DMS 273 treated with DMSO at 0.1 percent for 48 hours (cell line): ENCODE measurements around the gene CES5A.
"Not testable (repeated sequence)": the region's sequence is repeated elsewhere in the genome, so short reads cannot be mapped to it uniquely, and the experiment has no call there.

Experiments used
- DNase-seq: peaks from one replicate; lab custom pipeline; 2025; lab: John Stamatoyannopoulos, UW

Gene CES5A

DNA sequence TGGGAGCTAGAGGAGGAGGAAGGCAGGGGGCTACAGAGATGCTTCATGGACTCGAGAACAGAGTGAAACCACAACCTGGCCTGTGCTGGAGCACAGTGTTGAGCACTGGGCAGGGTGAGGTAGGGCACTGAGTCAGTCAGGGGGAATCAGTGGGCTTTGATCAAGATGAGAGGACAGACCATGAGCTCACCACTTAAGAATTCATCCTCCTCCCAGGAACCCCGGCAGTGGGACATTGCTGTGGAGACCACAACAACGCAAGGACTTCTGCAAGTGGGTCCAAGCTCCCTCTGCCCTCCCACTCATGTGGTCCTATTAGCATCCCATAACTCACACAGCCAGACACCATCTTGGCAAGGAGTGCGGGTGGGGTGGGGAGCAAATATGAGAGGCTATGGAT, 1.7 kb upstream of the CES5A start:
- DNase-seq = no peak

DNA sequence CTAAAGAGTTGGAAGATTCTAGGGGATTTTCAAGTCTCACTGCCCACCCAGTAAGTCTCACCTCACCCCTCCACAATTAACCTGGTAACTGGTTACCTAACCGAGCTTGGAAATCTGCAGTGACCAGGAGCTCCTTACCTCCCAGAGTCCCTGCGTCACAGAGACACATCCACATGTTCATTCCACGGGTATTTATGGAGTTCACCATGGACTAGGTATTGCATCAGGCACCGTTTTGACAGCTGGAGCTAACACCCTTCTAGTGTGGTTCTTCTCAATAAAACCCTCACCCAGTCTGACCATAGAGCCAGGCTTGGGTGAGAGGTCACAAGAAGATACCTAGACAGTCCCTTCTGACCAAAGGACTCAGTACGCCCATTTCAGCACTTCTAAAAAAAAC, 2.1 kb downstream of the CES5A start:
- no peak for DNase-seq

- DNase-seq = no peak
Measured at GRCh38 chr16:55872130-55872529, 3.0 kb downstream of the CES5A start.

GRCh38 chr16:55871411-55872038, 3.6 kb downstream of the CES5A start:
- DNase-seq = no peak

DNA sequence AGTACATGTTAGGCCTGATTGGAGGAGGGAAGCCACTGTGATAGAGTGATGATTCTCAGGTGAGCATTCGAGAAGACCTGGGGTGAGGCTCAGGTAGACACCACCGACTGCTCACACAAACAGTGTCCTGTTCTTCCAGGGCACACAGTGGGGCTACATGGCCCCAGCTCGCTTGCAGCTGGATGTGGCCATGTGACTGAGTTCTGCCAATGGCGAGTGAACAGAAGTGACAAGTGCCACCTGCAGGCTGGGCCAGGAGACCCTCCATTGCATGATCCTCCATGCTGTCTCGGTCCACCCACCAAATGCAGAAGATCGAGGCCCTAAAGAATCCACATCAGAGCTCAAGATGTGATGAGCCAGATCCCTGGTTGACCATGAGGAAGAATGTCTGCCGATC, 6.2 kb downstream of the CES5A start:
- no peak for DNase-seq

GRCh38 chr16:55868137-55868536, 7.0 kb downstream of the CES5A start:
- DNase-seq = no peak

DNA sequence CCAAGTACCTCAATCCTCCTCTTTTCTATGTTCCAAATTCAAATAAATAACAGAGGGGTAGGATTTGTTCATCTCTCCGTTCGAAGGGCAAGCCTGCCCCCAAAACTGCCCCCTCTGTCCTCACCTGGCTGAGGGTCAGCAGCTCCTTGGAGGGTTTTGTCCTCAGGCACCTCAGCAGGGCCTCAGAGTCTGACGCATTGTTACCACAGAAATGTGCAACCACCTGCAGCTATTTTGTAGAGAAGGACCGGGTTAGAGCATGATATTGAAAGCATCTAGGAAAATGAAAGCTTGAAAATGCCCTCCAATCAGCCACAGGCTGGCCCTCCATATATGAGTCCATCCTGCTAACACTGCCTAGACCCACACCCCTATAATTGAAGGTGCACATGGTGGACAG, 13.9 kb downstream of the CES5A start:
- no peak for DNase-seq

DNA sequence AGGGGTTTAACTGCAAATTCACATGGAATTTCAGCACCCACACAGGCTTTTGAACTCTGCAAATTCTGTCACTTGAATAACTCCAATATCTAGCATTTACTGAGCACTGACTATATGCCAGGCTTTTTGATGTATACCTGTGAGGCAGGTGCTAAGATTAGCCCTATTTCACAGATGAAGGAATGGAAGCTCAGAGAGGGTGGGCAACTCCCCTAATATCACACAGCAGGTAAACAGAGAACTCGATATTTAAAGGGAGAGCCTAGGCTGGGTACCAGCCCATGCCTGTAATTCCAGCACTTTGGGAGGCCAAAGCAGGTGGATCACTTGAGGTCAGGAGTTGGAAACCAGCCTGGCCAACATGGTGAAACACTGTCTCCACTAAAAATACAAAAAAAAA, 17.5 kb downstream of the CES5A start:
- DNase-seq = not testable (repeated sequence)

- DNase-seq = no peak
Measured at GRCh38 chr16:55856950-55857349, 18.2 kb downstream of the CES5A start.

DNA sequence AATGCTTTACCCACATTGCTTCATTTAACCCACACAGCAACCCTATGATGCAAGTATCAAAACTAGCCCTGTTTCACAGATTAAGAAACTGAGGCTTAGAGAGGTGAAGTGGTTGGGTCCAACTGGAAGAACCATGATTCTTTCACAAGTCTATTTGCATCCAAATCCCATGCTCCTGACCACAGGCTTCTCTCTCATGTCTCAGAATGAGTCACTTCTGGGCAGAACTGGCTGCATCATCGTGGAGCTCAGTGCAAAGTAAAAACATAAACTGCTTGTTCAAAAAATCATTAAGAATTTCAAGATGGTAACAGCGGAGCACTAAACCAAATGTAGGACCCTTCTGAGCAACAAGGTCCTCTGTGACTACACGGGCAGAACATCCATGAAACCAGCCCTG, 22.1 kb downstream of the CES5A start:
- no peak for DNase-seq

- no peak for DNase-seq
Measured at GRCh38 chr16:55849536-55849935, 25.6 kb downstream of the CES5A start.

DNA sequence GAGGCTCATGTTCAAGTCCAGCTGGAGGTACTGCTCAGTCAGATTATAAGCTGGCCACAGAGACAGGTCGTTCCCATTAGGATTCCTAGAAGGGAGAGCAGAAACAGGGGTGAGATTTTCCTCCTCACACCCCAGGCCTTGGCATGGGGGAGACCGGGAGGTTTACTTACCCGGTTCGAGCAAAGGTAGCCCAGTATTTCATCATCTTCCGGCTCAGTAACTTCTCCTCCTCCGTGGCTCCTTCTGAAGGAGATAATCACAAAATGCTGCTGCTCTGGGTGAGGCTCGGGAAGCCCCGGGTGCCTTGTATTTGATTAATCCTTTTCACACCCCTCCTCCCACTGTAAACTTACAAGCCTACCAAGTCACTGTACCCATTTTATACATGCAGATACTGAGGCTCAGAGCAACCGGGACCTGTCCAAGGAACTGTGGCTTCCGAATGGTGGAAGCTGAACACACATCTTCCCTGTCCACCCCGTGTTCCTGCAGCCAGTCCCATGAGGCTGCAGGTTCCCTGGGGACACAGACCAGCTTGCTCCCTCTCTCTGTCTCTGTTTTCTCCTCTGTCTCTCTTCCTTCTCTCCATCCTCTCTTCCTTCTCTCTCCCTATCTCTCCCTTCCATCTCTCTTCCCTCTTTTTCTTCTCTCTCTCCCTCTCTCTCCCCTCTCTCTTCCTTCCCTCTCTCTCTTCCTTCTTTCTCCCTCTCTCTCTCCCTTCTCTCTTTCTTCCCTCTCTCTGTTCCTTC, 28.4 kb downstream of the CES5A start:
- no peak for DNase-seq

DNA sequence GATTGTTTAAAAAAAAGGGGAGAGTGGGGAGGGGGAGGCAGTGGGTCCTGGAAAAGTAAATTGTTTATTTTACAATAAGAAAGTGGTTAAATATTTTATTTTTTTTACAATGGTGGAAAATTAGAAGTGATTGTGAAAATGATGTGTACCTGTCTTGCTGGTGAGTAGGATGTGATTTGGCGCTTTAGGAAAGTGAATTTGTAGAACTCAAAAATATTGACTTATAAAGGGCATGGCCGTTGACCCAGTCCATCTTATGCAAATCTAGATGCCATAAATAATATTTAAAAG, 32.1 kb downstream of the CES5A start:
- DNase-seq = no peak

- DNase-seq = peak; percentile 17
Measured at GRCh38 chr16:55842369-55843104, 32.6 kb downstream of the CES5A start.

- no peak for DNase-seq
Measured at GRCh38 chr16:55839115-55839514, 36.1 kb downstream of the CES5A start.

DNA sequence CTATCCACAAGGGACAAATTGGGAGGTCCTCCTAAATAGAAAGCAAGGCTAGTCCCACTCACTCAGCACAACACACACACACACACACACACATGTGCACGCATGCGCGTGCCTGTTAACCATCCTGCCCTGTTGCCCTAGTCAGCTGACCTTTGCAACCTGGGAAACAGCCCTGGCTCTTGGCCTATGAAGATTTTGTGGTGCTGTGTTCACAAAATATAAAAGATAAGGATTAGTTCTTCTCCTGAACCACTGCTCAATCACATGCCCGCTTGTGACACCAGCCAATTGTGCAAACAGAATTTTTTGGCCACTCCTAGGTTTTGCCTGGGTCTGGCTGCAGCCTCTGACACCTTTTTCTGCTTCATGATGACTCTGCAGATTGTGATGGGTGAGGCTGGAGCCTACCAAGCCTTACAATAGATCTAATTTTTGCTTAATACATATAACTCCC, 39.0 kb downstream of the CES5A start:
- no peak for DNase-seq

DNA sequence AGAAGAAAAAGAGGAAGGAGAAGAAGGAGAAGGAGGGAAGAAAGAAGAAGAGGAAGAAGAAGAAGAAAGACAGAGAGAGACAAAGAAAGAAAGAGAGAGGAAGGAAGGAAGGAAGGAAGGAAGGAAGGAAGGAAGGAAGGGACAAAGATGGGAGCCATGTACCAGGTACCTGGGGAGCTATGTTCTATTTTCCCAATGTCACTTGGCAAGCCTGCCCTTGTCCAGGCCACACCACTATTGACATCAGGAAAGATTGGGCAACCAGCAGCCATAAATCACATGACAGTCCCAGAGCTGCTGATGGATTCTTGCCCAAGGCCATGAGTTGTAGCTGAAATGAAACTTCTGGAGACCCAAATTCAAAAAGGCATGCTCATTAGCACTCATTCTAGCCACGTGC, 39.6 kb downstream of the CES5A start:
- DNase-seq = no peak

- not testable (repeated sequence) for DNase-seq
Measured at GRCh38 chr16:55835173-55835572, 40.0 kb downstream of the CES5A start.

- no peak for DNase-seq
Measured at GRCh38 chr16:55834049-55834448, 41.1 kb downstream of the CES5A start.

GRCh38 chr16:55832773-55833691, 42.1 kb downstream of the CES5A start, which contains the start of gene CES1:
CES1 (minus strand) TSS chr16:55833096; CDS start chr16:55833055, 41 bp downstream.
- DNase-seq = no peak

GRCh38 chr16:55832425-55832772, 42.8 kb downstream of the CES5A start:
- no peak for DNase-seq

DNA sequence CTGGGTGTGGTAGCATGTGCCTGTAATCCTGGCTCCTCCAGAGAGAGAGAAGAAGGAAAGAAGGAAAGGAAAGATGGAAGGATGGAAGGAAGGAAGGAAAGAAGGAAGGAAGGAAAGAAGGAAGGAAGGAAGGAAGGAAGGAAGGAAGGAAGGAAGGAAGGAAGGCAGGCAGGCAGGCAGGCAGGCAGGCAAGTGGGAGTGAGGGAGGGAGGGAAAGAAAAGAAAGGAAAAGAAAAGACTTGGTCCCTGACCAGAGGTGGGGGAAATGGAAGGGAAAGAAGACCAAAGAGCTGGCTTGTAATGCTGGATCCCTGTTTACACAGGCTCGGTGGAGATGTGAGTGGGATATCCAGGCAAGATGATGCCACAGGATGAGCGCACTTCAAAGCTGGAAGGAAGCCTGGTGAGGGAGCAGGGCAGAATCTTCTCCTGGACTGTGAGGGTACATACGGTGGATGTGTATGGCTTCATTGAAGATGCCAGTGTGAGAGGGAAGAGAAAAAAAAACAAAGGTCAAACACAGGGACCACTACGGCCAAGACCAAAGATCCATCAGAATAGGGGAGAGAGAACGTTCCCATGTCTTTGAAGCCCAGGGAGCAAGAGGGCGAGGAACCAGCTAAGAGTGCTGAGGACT, 44.4 kb downstream of the CES5A start:
- no peak for DNase-seq
